Peyer's patch (tissue), 4 donors: ENCODE results near the gene CHAT.

Experiments
- POLR2A ChIP-seq, 2 donors: fragments of 450-650 bp; IDR thresholded peaks; one replicate each; pipeline ENCODE4 v1.5.1; 2017; ENCODE audit warnings: antibody characterized with exemption in 2 of 2, mild to moderate bottlenecking in 2 of 2, moderate library complexity in 2 of 2
- TF ChIP-seq, protein P1 (sequence below), 6 experiments: fragments of 450-650 bp in 4 of 6; fragments of 200-600 bp in 2 of 6; sonication (generic) in 1 of 6; IDR thresholded peaks; one replicate each; pipeline ENCODE4 v1.5.1; 2017 to 2019; ENCODE audit warnings: antibody characterized with exemption in 6 of 6, mild to moderate bottlenecking in 3 of 6, moderate library complexity in 1 of 6

DNA sequence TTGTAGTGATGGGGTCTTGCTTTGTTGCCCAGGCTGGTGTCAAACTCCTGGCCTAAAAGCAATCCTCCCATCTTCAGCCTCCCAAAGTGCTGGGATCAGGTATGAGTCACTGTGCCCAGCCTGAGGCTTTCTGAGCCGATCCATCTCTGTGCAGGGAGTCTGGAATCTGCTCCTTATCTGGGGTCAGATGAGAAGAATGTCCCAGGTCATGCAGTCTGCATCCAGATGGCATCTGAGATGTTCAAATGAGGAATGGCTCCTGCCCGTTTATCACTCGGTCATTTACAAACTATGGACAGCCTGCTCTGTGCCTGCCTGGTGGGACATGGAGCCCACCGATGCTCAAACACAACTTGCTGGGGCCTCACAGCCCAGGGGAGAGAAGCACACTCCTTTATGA is 14.9 kb upstream of the CHAT start:
- no peak for TF ChIP-seq POLR2A (IDR thresholded peaks at IDR 0.05)
- TF ChIP-seq, protein P1, sequence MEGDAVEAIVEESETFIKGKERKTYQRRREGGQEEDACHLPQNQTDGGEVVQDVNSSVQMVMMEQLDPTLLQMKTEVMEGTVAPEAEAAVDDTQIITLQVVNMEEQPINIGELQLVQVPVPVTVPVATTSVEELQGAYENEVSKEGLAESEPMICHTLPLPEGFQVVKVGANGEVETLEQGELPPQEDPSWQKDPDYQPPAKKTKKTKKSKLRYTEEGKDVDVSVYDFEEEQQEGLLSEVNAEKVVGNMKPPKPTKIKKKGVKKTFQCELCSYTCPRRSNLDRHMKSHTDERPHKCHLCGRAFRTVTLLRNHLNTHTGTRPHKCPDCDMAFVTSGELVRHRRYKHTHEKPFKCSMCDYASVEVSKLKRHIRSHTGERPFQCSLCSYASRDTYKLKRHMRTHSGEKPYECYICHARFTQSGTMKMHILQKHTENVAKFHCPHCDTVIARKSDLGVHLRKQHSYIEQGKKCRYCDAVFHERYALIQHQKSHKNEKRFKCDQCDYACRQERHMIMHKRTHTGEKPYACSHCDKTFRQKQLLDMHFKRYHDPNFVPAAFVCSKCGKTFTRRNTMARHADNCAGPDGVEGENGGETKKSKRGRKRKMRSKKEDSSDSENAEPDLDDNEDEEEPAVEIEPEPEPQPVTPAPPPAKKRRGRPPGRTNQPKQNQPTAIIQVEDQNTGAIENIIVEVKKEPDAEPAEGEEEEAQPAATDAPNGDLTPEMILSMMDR (IDR thresholded peaks at IDR 0.05): no peak
